DND-41 (cell line): Measurements from ENCODE around the gene PTPN6.

Experiments
- CTCF ChIP-seq: IDR thresholded peaks from 2 replicates; pipeline ENCODE4 v1.5.1; 2012; ENCODE audit warnings: borderline replicate concordance, low read length, moderate library complexity, mild to moderate bottlenecking; ENCODE audit not compliant: poor library complexity, severe bottlenecking; ENCODE audit errors: extremely low read depth
- EZH2 ChIP-seq: IDR thresholded peaks from 3 replicates; pipeline ENCODE4 v1.6.1; 2012; ENCODE audit warnings: borderline replicate concordance, low read depth, mild to moderate bottlenecking, moderate library complexity, low read length, inconsistent platforms; ENCODE audit not compliant: severe bottlenecking

GRCh38 chr12:6937481-6938352 lies 13.4 kb upstream of the PTPN6 start:
- TF ChIP-seq CTCF (peak; percentile 97), EZH2 (no peak)
